ENCODE results near the gene GPR50. TPM values are rescaled to one million over a fixed set of nuclear protein-coding genes. Genes with fewer than 3 reads are reported as not detected.

Gene GPR50
- total RNA-seq, 2 experiments from 2014 or later, result not detected

DNA sequence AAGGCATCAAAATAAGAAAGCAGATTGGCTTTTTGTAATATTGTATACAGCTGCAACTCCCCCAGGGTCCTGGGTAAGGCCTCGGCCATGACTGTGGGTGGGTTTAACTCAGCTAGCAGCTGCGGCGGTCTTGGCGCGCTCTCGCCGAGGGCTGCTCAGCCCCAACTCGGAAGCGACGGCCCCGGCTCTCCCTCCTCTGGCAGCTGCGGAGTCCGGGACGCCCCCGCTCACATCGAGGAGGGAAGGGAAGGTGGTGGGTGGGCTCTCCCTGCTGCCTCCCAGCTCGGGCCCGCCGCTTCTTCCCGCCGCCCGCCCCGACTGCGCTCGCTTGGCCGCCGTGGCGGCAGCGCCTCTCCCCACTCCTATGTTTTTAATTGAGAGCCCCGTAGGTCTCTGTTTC lies 51.2 kb downstream of the GPR50 start:
- DNase-seq (no peak), ATAC-seq (ENCODE audit: poor library complexity) (no peak)
- Histone ChIP-seq H3K4me3 (ENCODE audit: low read length) (no peak overlapping the region), H3K27ac (ENCODE audit: low read depth in 1 of 2, low read length in 2 of 2) (no peak overlapping the region), H3K27me3 (ENCODE audit: control insufficient read depth in 1 of 2, insufficient read depth in 2 of 2, low read length in 2 of 2) (peaks cover 10 to 13% of the 10 kb centered on the region in 2 experiments), H3K36me3 (ENCODE audit: insufficient read depth, low read length) (no peaks in the 10 kb centered on the region), H3K9me3 (ENCODE audit: control insufficient read depth in 1 of 2, insufficient read depth in 1 of 2, low read length in 2 of 2) (no peaks in the 10 kb centered on the region), H3K4me1 (ENCODE audit: insufficient read depth, low read length) (no peaks in the 10 kb centered on the region)
- Mint-ChIP-seq H3K27ac (no peak overlapping the region), H3K9me3 (no peaks in the 10 kb centered on the region), H3K27me3 (peaks cover 44% of the 10 kb centered on the region), H3K4me3 (no peak overlapping the region), H3K4me1 (ENCODE audit: low read depth) (no peaks in the 10 kb centered on the region), H3K36me3 (ENCODE audit: low read depth) (no peaks in the 10 kb centered on the region)
- TF ChIP-seq, protein P1, sequence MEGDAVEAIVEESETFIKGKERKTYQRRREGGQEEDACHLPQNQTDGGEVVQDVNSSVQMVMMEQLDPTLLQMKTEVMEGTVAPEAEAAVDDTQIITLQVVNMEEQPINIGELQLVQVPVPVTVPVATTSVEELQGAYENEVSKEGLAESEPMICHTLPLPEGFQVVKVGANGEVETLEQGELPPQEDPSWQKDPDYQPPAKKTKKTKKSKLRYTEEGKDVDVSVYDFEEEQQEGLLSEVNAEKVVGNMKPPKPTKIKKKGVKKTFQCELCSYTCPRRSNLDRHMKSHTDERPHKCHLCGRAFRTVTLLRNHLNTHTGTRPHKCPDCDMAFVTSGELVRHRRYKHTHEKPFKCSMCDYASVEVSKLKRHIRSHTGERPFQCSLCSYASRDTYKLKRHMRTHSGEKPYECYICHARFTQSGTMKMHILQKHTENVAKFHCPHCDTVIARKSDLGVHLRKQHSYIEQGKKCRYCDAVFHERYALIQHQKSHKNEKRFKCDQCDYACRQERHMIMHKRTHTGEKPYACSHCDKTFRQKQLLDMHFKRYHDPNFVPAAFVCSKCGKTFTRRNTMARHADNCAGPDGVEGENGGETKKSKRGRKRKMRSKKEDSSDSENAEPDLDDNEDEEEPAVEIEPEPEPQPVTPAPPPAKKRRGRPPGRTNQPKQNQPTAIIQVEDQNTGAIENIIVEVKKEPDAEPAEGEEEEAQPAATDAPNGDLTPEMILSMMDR (IDR thresholded peaks at IDR 0.05), result no peak
- ChIA-PET CTCF (no interaction called here), POLR2A (no interaction called here)
- intact Hi-C loops (cut with DNase I, micrococcal nuclease), result no loop called here

DNA sequence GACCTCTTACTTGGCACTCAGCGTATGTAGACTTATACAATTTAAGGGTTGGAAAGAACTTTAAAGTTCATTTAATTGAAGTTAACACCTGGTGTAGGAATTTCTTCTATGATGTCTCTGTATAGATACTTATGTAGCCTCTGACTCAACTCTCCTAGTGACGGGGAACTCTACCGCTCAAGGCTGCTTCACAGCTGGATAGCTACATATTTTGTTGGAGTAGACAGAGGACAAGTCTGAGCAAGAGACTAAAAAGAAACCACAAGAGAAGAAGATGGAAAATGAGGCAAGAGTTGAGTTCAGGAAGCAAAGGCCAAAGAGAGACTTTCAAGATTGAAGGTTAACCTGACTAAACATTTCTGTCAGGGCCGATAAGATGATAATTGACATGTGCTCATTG lies 52.6 kb downstream of the GPR50 start:
- no peak overlapping the region for H3K4me3 ChIP-seq (ENCODE audit: low read length)

More for the DNA sequence above, 52.6 kb downstream of the GPR50 start:
- DNase-seq (no peak), ATAC-seq (ENCODE audit: poor library complexity) (no peak)
- ChIA-PET CTCF (no interaction called here), POLR2A (no interaction called here)
- TF ChIP-seq, protein P1 (IDR thresholded peaks at IDR 0.05), result no peak
- intact Hi-C loops (cut with DNase I, micrococcal nuclease), result no loop called here
- Mint-ChIP-seq H3K27me3 (peaks cover 40% of the 10 kb centered on the region), H3K27ac (no peak overlapping the region), H3K9me3 (no peaks in the 10 kb centered on the region), H3K4me3 (no peak overlapping the region), H3K36me3 (ENCODE audit: low read depth) (no peaks in the 10 kb centered on the region), H3K4me1 (ENCODE audit: low read depth) (no peaks in the 10 kb centered on the region)
- Histone ChIP-seq H3K4me1 (ENCODE audit: insufficient read depth, low read length) (no peaks in the 10 kb centered on the region), H3K27ac (ENCODE audit: low read depth in 1 of 2, low read length in 2 of 2) (no peak overlapping the region), H3K9me3 (ENCODE audit: control insufficient read depth in 1 of 2, insufficient read depth in 1 of 2, low read length in 2 of 2) (no peaks in the 10 kb centered on the region), H3K27me3 (ENCODE audit: control insufficient read depth in 1 of 2, insufficient read depth in 2 of 2, low read length in 2 of 2) (peaks cover 10 to 13% of the 10 kb centered on the region in 2 experiments), H3K36me3 (ENCODE audit: insufficient read depth, low read length) (no peaks in the 10 kb centered on the region)

Small RNAs within 50 kb of the gene (microRNA-seq; reads per million reads assigned to microRNA genes)
- not detected for gene MIR4330 (ENCODE audit: borderline microRNAs expressed, borderline replicate concordance)

Other genes with a start within 250 kb of the GPR50 start
- gene HMGB3, start 193.2 kb upstream of the GPR50 start, total RNA-seq, result 1 to 10 TPM; 4.0 to 5.4 TPM
- gene VMA21, start 220.6 kb downstream of the GPR50 start, total RNA-seq, result 10 to 100 TPM; 19.3 to 19.4 TPM

Data from CD4-positive, alpha-beta T cell (primary cell).